ENCODE results near the gene TEX13B. TPM values are rescaled to one million over a fixed set of nuclear protein-coding genes. Genes with fewer than 3 reads are reported as not detected.

TEX13B gene
- total and polyA plus RNA-seq, 2 experiments from 2014 or later = not detected

- H3K79me2 ChIP-seq = no peaks in the 10 kb centered on the region
- no peaks in the 10 kb centered on the region for H4K20me1 ChIP-seq (ENCODE audit: insufficient read depth, poor library complexity, severe bottlenecking)
- H2AFZ ChIP-seq = no peak overlapping the region
- TF ChIP-seq, protein P1, sequence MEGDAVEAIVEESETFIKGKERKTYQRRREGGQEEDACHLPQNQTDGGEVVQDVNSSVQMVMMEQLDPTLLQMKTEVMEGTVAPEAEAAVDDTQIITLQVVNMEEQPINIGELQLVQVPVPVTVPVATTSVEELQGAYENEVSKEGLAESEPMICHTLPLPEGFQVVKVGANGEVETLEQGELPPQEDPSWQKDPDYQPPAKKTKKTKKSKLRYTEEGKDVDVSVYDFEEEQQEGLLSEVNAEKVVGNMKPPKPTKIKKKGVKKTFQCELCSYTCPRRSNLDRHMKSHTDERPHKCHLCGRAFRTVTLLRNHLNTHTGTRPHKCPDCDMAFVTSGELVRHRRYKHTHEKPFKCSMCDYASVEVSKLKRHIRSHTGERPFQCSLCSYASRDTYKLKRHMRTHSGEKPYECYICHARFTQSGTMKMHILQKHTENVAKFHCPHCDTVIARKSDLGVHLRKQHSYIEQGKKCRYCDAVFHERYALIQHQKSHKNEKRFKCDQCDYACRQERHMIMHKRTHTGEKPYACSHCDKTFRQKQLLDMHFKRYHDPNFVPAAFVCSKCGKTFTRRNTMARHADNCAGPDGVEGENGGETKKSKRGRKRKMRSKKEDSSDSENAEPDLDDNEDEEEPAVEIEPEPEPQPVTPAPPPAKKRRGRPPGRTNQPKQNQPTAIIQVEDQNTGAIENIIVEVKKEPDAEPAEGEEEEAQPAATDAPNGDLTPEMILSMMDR (IDR thresholded peaks at IDR 0.05; ENCODE audit: poor library complexity) = no peak
- TF ChIP-seq EZH2phosphoT487 (IDR thresholded peaks at IDR 0.05; ENCODE audit: low read depth, severe bottlenecking, unreplicated experiment) = no peak
- no peak for TF ChIP-seq EZH2 (IDR thresholded peaks at IDR 0.05; ENCODE audit: borderline replicate concordance)
- H3K4me3 ChIP-seq = no peak overlapping the region
- no peak overlapping the region for H3K27ac ChIP-seq
- no peaks in the 10 kb centered on the region for H3K36me3 ChIP-seq (replicated peaks; ENCODE audit: insufficient read depth, low read depth)
- 69% methylated on average over 3 of the region's 3 CpGs for WGBS (ENCODE audit: low lambda C conversion rate, missing lambda C conversion rate)
- no peaks in the 10 kb centered on the region for H3K4me1 ChIP-seq (ENCODE audit: insufficient read depth)
- H3K9me3 ChIP-seq (ENCODE audit: low read depth) = no peaks in the 10 kb centered on the region
- H3K27me3 ChIP-seq = no peaks in the 10 kb centered on the region
- no peaks in the 10 kb centered on the region for H3K9me2 ChIP-seq (replicated peaks; ENCODE audit: insufficient read depth)
- DNase-seq (ENCODE audit: low spot score) = no peak
- H3K4me2 ChIP-seq = no peak overlapping the region
Measured at GRCh38 chrX:108019382-108019875, 37.3 kb upstream of the TEX13B start.

DNA sequence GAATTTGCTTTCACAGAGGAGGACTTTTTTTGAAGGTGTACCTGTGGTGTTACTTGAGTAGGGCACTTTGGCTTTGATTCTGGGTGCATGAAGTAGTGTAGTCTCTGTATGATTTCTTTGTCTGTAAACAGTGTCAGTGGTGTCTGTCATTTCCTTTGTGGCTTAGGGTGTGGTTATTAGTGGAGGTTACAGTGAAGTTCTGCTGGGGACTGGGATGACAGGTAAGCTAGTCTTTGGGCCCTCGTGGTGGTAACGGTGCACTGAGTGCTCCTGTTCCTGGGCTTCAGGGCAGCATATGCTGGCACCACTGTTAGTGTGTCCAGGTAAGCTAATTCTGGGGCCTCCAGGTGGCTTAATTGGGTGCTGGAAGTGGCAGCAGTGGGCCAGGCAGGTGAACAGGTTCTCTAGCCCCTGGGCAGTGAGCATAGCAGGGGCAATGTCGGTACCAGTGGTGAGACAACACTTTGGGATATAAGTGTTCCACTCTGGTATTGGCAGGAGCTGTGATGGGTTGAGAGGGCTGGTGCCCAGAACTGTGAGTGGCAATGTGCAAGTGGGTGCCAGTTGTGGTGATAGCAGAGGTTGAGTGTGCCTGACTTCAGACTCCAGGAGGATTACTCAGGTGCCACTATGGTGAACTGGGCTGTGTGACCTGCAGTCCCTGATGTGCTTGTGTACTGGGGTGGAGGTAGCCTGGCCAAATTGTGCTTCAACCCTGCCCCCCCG, 36.6 kb upstream of the TEX13B start:
- Histone ChIP-seq H3K9me3 (ENCODE audit: low read depth) (no peaks in the 10 kb centered on the region), H3K4me3 (no peak overlapping the region), H3K4me1 (ENCODE audit: insufficient read depth) (no peaks in the 10 kb centered on the region), H4K20me1 (ENCODE audit: insufficient read depth, poor library complexity, severe bottlenecking) (no peaks in the 10 kb centered on the region), H3K27ac (no peak overlapping the region), H2AFZ (no peak overlapping the region), H3K79me2 (no peaks in the 10 kb centered on the region), H3K27me3 (no peaks in the 10 kb centered on the region), H3K36me3 (replicated peaks; ENCODE audit: insufficient read depth, low read depth) (no peaks in the 10 kb centered on the region), H3K9me2 (replicated peaks; ENCODE audit: insufficient read depth) (no peaks in the 10 kb centered on the region), H3K4me2 (no peak overlapping the region)
- no peak for DNase-seq (ENCODE audit: low spot score)
- WGBS (ENCODE audit: low lambda C conversion rate, missing lambda C conversion rate) = 77% methylated on average over 4 of the region's 4 CpGs
- TF ChIP-seq EZH2phosphoT487 (IDR thresholded peaks at IDR 0.05; ENCODE audit: low read depth, severe bottlenecking, unreplicated experiment) (no peak), EZH2 (IDR thresholded peaks at IDR 0.05; ENCODE audit: borderline replicate concordance) (no peak)
- TF ChIP-seq, protein P1 (IDR thresholded peaks at IDR 0.05; ENCODE audit: poor library complexity) = no peak

GRCh38 chrX:108001218-108001814, 19.1 kb upstream of the TEX13B start:
- Histone ChIP-seq H3K79me2 (no peaks in the 10 kb centered on the region), H3K27ac (no peak overlapping the region), H3K9me3 (ENCODE audit: low read depth) (no peaks in the 10 kb centered on the region), H3K4me3 (no peak overlapping the region), H2AFZ (no peak overlapping the region), H4K20me1 (ENCODE audit: insufficient read depth, poor library complexity, severe bottlenecking) (no peaks in the 10 kb centered on the region), H3K9me2 (replicated peaks; ENCODE audit: insufficient read depth) (no peaks in the 10 kb centered on the region), H3K36me3 (replicated peaks; ENCODE audit: insufficient read depth, low read depth) (no peaks in the 10 kb centered on the region), H3K27me3 (no peaks in the 10 kb centered on the region), H3K4me1 (ENCODE audit: insufficient read depth) (no peaks in the 10 kb centered on the region), H3K4me2 (no peak overlapping the region)
- TF ChIP-seq EZH2 (IDR thresholded peaks at IDR 0.05; ENCODE audit: borderline replicate concordance) (no peak), EZH2phosphoT487 (IDR thresholded peaks at IDR 0.05; ENCODE audit: low read depth, severe bottlenecking, unreplicated experiment) (no peak)
- TF ChIP-seq, protein P1 (IDR thresholded peaks at IDR 0.05; ENCODE audit: poor library complexity) = peak; percentile 44
- DNase-seq (ENCODE audit: low spot score) = peak; percentile 51
- WGBS (ENCODE audit: low lambda C conversion rate, missing lambda C conversion rate) = 51% methylated on average over 11 of the region's 11 CpGs
